NCI-H2029 (cell line): Measurements from ENCODE around the gene JADE2.

Source experiments
- DNase-seq: peaks from one replicate; lab custom pipeline; 2025; lab: John Stamatoyannopoulos, UW

JADE2 gene

GRCh38 chr5:134570365-134570758 is 44.9 kb downstream of the JADE2 start:
- DNase-seq, result no peak

- no peak for DNase-seq
Measured at GRCh38 chr5:134570886-134571285, 45.4 kb downstream of the JADE2 start.

GRCh38 chr5:134571693-134572405 is 46.4 kb downstream of the JADE2 start:
- no peak for DNase-seq

- no peak for DNase-seq
Measured at GRCh38 chr5:134572811-134573210, 47.3 kb downstream of the JADE2 start.

GRCh38 chr5:134574521-134574920 is 49.1 kb downstream of the JADE2 start:
- DNase-seq, result no peak

- DNase-seq, result no peak
Measured at GRCh38 chr5:134575316-134575715, 49.8 kb downstream of the JADE2 start.

GRCh38 chr5:134576386-134577021 is 51.0 kb downstream of the JADE2 start:
- no peak for DNase-seq

GRCh38 chr5:134577022-134577795 is 51.7 kb downstream of the JADE2 start:
- no peak for DNase-seq

- peak; percentile 69 for DNase-seq
Measured at GRCh38 chr5:134577796-134578577, 52.5 kb downstream of the JADE2 start.

- DNase-seq, result no peak
Measured at GRCh38 chr5:134578578-134579283, 53.3 kb downstream of the JADE2 start.

- no peak for DNase-seq
Measured at GRCh38 chr5:134579284-134579771, 53.9 kb downstream of the JADE2 start.

- DNase-seq, result no peak
Measured at GRCh38 chr5:134580001-134580460, 54.6 kb downstream of the JADE2 start.

- no peak for DNase-seq
Measured at GRCh38 chr5:134581241-134581981, 55.9 kb downstream of the JADE2 start.

- DNase-seq, result no peak
Measured at GRCh38 chr5:134582281-134582680, 56.8 kb downstream of the JADE2 start.

GRCh38 chr5:134582941-134583340 is 57.5 kb downstream of the JADE2 start:
- DNase-seq, result no peak

- no peak for DNase-seq
Measured at GRCh38 chr5:134583766-134584165, 58.3 kb downstream of the JADE2 start.

GRCh38 chr5:134584662-134585061 is 59.2 kb downstream of the JADE2 start:
- no peak for DNase-seq

GRCh38 chr5:134585966-134586365 is 60.5 kb downstream of the JADE2 start:
- no peak for DNase-seq

GRCh38 chr5:134586866-134587524 is 61.5 kb downstream of the JADE2 start:
- DNase-seq, result peak; percentile 39
